Right lobe of liver (tissue), 4 donors: Measurements from ENCODE around the gene RTKN.

Experiments
- POLR2A ChIP-seq: fragments of 450-650 bp; IDR thresholded peaks from one replicate; pipeline ENCODE4 v1.6.1; 2017; ENCODE audit warnings: antibody characterized with exemption, mild to moderate bottlenecking
- TF ChIP-seq, protein P1 (sequence below), 4 donors: fragments of 200-600 bp in 3 of 4; fragments of 450-650 bp in 1 of 4; IDR thresholded peaks; one replicate each; pipeline versions ENCODE4 v1.5.1 to v1.8.0; 2016 to 2022; ENCODE audit warnings: antibody characterized with exemption in 4 of 4, mild to moderate bottlenecking in 2 of 4
- donor health status: DM: no; HTN: no; CAD: no.
- donor health status: DM: no; HTN: no; CAD: no.
- donor health status: DM: no; HTN: yes; CAD: no.

DNA sequence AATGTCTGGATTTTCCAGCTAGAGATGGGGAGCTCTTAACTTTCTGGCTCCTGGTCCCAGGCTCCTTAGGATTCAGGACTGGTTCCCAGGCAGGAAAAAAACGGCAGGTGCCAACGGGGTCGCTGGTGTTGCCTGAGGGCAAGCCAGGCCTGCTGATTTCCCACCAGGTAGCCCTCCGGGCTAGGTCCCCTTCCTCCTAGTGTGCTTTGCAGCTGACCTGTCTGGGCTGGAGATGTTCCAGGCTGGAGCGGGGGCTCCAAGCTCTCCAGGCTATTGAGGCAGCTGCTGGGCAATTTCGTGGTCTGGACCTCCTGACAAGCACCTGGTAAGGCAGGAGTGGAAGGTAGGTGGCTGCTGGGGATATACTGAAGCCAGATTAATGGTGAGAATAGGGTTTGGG is 32.7 kb upstream of the RTKN start:
- TF ChIP-seq, protein P1, sequence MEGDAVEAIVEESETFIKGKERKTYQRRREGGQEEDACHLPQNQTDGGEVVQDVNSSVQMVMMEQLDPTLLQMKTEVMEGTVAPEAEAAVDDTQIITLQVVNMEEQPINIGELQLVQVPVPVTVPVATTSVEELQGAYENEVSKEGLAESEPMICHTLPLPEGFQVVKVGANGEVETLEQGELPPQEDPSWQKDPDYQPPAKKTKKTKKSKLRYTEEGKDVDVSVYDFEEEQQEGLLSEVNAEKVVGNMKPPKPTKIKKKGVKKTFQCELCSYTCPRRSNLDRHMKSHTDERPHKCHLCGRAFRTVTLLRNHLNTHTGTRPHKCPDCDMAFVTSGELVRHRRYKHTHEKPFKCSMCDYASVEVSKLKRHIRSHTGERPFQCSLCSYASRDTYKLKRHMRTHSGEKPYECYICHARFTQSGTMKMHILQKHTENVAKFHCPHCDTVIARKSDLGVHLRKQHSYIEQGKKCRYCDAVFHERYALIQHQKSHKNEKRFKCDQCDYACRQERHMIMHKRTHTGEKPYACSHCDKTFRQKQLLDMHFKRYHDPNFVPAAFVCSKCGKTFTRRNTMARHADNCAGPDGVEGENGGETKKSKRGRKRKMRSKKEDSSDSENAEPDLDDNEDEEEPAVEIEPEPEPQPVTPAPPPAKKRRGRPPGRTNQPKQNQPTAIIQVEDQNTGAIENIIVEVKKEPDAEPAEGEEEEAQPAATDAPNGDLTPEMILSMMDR (IDR thresholded peaks at IDR 0.05) = no peak
- no peak for TF ChIP-seq POLR2A
